GM19240 (cell line): ENCODE results near the gene KATNAL2.
A peak's percentile ranks its signal among the peaks of the same experiment; 100 is the strongest.

Experiments
- DNase-seq: peaks from one replicate; pipeline ENCODE4 v3.0.0; 2011; ENCODE audit warnings: low spot score; ENCODE audit not compliant: insufficient read length

The KATNAL2 gene

GRCh38 chr18:47110492-47111274 lies 193.3 kb downstream of the KATNAL2 start:
- DNase-seq: no peak

GRCh38 chr18:47113796-47114540 lies 196.6 kb downstream of the KATNAL2 start:
- no peak for DNase-seq

- DNase-seq: no peak
Observed at GRCh38 chr18:47115205-47115604, 197.8 kb downstream of the KATNAL2 start.

DNA sequence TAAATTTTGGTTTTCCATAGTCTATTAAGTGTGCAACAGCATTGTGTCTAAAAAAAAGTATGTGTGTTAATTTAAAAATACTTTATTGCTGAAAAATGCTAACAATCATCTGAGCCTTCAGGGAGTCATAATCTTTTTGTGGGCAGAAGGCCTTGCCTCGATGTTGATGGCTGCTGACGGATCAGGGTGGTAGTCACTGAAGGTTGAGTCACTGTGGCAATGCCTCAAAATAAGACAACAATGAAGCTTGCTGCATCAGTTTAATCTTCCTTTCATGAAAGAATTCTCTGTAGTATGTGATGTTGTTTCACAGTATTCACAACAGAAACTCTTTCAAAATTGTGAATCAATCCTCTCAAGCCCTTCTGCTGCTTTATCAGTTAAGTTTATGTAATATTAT lies 201.6 kb downstream of the KATNAL2 start:
- DNase-seq: no peak

- no peak for DNase-seq
Observed at GRCh38 chr18:47120428-47120827, 203.0 kb downstream of the KATNAL2 start.

DNA sequence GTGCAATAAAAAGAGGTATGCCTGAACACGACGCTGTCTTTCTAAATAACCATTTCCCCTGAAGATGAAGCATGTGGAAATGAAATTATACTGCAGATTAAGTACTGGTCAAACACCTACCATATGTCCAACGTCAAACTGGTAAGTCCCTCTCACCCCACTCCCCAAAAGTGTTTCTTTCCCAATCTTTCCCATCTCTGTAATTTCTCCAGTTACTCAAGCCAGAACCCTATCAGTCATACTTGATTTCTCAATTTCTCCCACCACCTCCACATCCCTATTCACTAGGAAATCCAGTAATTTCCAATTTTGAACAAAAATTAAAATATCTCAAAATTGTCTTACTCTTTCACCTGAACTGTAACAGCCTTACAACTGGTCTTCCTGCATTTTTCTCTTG lies 203.7 kb downstream of the KATNAL2 start:
- DNase-seq: no peak

- DNase-seq: no peak
Observed at GRCh38 chr18:47141289-47141688, 223.9 kb downstream of the KATNAL2 start.

- DNase-seq: no peak
Observed at GRCh38 chr18:47143153-47143552, 225.8 kb downstream of the KATNAL2 start.

- DNase-seq: no peak
Observed at GRCh38 chr18:47143899-47144485, 226.6 kb downstream of the KATNAL2 start.

- no peak for DNase-seq
Observed at GRCh38 chr18:47146206-47146605, 228.8 kb downstream of the KATNAL2 start.

DNA sequence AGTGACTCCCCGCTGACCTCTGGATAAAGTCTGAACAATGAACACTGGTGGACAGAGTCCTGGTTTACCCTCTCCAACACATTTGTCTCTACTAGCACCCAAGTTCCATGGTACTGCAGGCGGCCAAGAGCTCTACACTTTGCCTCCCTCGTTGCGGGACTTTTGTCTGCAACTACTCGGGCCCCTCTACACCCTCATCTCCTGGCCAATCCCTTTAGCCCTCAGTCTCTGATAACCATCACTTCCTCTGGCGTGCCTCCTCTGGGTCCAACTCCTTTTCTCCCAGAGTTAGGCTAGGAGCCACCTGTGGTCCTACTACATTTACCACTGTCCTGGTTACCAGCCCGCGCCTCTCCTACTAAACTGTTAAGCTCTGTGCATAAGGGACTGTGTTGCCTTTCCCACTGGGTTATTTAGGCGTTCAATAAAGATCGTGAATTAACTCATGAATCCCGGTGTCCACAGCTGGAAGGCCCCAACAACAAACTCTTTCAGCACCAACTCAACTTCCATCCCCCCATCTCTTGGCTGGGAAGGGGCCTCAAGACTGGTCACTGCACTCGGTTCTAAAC lies 232.1 kb downstream of the KATNAL2 start:
- DNase-seq: no peak

DNA sequence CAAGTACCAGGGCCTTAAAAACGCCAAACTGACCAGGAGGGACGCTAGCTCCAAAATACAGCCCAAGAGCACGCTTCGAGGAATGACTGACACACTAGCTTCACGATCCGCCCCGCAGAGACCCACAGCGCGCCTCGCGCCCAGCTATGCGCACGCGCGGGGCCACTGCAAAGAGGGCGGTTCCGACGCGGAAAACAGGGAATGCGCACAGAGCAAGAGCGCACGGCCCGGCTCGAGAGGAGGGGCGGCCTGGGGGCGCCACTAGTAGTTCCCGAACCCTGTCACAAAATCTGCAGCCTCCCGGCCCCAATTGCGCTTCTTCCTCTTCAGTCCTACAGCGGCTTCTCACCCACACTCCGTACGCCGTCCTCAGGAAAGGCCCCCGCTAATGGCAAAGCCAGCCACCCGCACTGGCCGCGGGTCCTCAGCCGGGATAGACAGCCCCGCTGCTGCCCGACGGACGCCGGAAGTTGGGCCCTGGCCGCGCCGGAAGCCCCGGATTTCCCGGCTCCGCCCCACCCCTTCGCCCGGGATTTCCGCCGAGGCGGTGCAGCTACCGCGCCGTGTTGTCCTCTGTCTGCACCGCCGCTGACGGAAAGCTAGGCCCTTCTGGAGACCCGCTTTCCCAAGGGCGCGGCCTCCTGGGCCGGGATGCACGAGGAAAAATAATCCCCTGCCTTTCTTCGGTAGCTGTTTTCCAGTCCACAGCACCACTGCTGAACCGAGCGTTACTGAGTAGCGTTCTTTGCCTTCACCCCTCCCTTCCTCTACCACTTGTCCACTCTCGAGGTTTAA lies 232.8 kb downstream of the KATNAL2 start, which contains the start of gene HDHD2:
HDHD2 (minus strand) TSS at position 472 of the 795 bp plus-strand sequence. CDS start 14,061 bp downstream, outside the sequence.
- DNase-seq: peak; percentile 35

DNA sequence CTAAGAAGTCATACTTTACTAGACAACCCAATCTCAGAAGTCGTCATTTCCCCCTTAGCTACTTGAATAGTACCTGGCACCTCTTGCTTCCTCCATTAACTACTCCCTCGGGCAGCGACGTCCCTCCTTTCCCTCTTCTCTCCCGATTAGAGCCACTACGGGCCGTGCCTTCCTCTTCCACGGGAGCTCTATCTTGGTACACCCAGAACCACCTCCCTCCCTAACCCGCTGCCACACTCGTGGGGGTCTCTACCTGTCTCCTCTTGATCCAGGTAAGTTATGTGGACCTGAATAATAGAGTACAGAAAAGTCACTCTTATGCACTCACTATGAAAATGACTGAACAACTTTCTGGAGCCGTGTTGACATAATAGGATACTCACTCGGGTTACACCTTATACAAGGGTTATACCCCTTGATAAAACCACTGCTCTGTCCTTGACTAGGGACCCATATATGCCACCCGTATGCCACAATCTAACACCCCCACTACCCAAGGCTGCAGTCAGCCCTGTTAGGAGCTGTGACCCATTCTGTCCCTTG lies 233.5 kb downstream of the KATNAL2 start:
- DNase-seq: no peak

- DNase-seq: no peak
Observed at GRCh38 chr18:47151439-47151838, 234.0 kb downstream of the KATNAL2 start.
